GM21367 (cell line): ENCODE results near the gene KDSR.
"Not testable (repeated sequence)": the region's sequence is repeated elsewhere in the genome, so short reads cannot be mapped to it uniquely, and the experiment has no call there.

Experiments
- ATAC-seq: cut with Tn5 transposase; IDR thresholded peaks from one replicate; pipeline ENCODE4 v1.9.1; 2021; ENCODE audit not compliant: unreplicated experiment

The KDSR gene

DNA sequence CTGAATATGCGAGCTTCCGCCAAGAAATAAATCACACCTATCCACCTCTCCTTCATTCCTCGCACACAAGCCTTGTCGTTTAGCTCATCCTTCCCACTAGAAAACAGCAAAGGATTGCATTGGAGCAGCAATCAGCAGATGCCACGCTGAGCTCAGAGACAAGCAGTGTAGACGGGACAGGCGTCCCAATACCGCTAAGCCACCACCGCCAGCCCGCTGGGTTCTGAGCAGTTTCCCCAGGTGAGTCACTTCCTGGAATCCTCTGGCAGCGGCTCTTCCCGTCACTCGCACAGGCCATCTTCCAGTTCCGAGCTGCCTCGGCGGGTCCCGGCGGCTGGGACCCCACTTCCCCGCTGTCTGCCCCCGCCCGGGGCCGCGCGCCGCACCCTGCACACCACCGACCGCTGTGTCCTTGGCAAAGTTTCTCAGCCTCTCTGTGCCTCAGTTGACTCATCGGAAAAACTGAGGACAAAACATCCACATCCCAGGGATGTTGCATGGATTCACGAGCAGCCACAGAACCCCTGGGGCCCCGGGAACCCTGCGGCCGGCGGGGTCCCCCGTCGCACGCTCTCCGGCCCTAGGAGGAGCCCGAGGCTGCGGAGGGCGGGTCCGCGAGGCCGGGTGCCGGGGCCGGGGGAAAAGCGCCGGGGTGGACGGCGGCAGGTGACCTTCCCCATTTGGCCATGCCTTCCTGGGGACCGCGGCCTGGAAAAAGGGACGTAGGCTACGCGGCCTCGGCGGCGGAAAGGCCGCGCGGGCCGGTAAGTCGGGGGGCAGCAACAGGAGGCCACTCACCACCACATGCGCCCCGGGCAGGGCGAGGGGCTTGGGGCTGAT is 573 bp downstream of the KDSR start:
- peak; percentile 25 for ATAC-seq

DNA sequence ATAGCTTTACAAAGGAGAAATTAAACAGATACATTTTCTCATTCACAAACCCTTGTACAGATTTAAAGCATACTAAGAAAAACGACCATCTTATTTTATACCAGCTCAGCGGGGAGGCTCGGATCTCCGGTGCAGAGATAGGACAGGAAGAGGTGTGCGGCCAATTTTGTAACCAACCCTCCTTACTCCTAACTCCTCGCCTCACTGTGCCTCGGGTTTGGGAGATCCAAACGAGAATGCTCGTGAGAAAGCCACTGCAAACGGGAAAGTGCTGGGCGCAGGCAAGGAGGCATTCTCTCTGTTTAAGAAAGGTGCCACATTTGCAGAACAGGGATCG is 1.2 kb downstream of the KDSR start:
- no peak for ATAC-seq

DNA sequence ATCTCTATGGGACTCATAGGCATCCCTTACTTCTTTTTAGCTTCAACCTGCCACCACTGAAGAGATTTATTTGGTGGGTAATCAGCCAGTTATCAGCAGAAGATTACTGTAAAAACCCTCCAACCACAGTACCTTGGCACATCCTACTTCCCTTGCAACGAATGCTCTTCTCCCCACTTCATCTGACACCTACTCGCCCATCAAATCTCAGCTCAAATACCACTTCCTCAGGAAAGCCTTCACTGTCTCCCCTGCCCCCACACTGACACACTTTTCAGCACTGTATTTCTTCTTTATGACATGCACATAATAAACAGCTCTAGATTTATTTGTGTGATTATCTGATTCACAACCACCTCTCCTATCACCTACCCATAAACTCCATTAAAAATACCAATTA is 3.1 kb downstream of the KDSR start:
- no peak for ATAC-seq

DNA sequence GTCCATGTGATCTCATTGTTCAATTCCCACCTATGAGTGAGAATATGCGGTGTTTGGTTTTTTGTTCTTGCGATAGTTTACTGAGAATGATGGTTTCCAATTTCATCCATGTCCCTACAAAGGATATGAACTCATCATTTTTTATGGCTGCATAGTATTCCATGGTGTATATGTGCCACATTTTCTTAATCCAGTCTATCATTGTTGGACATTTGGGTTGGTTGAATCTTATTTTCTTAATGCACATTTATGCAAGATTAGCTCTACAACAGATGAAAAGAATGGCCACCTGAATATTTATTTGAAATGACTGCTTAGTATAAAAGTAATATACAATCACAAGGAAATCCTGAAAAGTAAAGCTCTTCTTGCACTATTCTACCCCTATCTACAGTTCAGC is 3.6 kb downstream of the KDSR start:
- ATAC-seq: not testable (repeated sequence)

DNA sequence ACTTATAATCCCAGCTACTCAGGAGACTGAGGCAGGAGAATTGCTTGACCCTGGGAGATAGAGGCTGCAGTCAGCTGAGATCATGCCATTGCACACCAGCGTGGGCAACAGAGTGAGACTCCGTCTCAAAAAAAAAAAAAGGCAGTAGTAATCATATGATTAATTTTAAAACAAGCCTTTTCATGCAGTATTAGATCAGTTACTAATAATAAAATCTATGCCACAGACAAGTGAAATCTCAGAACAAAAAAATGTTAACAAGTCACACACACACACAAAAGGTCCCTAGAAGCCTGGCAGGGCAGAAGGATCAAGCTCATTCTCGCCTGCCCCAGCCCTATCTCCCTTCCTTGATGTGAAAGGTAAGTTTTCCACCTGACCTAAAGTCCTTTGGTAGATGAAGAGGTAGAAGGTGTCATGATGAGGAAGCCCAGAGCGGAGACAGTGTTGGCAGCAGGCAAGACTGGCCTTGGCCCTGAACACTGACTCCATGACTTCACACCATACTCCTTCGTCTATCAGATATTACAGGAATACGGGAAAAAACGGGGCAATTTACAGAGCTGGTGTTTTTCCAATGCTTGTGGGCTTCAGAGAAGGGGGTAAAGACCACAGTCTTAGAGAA is 10.6 kb downstream of the KDSR start:
- no peak for ATAC-seq

DNA sequence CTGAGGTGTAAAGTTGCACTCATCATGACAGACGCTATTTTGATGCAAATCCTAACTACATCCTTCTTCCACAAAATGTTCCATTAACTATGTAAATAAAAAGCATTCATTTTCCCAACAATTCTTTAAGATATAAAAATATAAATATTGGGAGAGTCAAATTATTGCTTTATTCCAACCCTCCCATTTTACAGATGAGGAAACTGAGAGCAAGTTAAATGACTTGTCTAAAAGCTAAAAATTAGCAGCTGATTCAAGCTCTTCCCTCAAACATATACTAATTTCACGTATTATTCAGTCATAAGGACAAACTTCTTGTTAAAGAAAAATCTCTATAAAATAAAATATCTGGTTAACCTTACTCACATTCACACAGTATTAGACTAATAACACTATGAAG is 16.8 kb downstream of the KDSR start:
- no peak for ATAC-seq

DNA sequence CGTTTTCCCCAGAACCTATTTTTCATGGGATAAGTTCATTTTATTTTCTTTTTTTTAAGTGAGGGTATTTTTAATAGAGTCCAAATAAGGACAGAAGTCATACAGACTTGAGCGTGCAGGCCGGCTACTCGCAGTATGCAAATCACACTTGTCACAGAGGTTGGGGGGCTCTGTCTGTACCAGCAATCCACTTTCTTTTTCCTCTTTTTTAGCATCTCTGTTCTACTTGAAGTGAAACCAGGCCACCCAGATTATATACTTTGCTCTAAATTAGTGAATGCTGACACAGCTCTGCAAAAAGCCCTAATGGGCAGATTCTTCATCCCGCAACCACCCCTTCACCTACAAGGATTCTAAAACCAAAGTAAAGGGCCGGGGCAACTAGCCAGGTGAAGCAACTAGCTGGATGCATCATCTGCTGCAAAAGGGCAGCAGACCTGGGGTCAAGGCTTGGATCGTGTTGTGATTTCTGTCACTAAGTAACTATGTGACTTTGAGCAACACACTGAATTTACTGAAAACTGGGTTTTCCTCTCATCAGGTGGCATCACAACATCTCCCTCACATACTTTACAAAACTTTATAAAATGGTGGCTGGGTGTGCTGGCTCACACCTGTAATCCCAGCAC is 18.4 kb downstream of the KDSR start:
- ATAC-seq: no peak

DNA sequence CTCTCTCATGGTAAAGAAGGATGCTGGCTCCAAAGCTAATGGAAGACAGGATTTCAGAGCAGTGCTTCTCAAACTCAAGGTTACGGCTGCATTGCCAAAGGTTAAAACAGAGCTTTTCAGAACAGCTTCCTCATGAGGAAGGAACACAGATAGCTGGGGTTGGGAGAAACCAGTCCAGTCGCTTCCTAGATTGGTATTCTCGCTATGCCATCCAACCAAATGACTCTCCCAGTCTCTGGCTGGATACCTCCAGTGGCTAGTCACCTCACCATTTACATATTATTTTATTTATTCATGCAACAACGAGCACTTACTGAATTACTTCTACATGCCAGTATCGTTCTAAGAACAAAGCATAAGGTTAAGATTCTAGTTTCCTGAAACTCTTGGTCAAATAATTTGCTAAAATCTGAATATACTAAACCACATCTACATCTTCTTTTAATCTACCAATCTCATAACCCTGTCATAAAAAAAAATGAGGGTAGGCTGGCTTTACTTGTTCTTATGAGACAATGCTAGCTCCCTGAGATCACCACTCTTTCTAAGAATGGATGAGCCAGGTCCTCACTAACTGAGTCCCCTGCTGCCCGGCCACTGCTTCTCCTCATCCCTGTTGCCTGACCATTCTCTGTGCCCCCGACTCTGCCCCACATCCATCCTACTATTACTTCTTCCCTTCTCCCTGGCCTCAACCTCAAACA is 20.4 kb downstream of the KDSR start:
- ATAC-seq: no peak

DNA sequence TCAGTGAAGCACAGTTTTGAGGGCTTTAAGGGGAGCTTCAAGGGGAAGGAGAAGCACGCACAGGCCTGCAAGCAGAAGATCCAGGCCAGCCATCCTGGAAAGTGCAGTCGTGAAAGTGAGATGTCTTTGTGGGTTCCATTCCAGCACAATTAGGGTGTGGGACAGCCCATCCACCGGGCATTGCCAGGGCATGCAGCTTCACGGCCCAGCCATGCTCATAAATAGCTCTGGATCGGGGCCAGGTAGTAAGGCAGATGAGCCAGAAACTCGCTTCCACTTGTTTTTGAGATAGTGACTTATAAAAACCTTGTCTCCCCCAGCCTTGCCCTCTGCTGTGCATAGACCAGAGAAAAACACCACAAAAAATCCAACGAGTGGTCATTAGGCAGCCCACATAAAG is 21.0 kb downstream of the KDSR start:
- no peak for ATAC-seq

DNA sequence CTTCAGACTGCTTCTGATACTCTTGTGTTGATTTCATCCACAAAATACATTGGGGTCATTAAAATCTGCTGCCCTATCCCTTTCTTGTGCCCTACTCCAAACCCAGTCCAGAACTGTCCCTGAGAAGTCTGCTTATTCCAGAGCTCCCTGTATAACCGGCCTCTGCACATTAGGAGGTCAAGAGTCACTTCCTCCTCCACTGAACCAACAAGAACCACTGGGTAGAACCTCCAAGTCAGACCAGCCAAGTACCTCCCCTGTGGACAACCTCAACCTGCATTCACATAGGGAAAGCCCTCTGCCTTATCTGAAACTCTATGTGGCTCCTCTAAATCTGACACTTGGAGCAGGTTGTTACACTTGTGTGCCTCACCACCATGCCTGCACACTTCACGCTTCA is 22.1 kb downstream of the KDSR start:
- no peak for ATAC-seq

DNA sequence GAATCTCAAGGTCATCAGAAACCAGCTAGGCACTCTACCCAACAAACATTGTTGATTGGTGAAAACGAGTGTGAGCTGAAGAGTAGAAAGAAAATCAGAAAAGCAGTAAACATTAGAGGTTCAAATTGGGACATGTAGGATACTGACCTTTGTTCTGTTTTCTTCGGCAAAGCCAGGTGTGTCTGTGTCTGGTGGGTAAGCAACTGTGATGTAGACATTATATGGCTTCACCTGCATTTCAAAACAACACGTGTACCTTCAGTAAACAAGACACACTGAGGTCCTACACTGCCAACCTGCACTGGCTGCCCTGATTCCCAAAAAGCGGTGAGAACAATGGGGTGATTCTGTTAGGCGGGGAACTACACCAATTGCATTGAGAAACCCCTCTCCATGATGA is 22.7 kb downstream of the KDSR start:
- no peak for ATAC-seq

DNA sequence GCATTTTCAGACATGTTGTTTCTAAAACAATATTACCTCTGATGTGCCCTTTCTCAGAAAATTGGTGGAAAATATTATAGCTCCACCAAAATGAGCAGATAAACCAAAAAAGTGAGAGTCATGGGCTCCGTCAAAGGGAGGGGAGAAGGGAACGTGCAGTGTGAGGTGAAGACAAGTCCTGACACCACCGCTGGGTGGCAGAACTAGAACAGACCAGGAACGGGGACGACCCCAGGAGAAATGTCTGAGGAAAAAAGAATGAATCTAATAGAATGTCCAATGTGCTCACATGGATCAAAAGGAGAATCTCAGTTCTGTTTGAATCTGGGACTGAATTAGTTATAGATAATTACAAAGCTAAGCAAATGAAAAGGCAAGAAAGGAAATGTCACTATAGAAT is 24.8 kb downstream of the KDSR start:
- peak; percentile 56 for ATAC-seq

DNA sequence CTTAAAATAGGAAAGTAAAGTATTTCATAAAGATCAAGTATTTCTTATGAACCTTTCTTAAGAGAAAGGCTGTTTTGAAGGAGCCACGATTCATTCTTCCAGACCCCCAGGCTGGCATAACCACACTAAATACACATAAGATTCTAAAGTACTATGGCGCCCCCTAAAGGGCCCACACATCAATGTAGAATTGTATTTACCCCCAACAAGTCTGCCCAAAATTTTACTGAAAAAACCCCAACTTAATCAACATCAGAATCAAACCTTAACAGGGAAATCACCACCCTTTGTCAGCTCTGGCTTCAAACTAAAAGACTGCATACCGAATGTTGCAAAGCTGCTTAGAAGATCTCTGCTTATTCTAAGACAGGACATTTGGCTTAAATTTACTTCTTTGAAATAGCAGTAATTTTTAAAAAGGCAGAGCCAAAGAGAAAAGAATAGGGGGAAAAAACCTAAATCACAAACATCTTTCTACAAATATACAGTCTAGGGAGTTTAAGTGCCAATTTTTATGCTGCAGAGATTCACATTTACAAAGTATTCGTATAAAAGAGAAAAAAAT is 27.0 kb downstream of the KDSR start:
- ATAC-seq: no peak

DNA sequence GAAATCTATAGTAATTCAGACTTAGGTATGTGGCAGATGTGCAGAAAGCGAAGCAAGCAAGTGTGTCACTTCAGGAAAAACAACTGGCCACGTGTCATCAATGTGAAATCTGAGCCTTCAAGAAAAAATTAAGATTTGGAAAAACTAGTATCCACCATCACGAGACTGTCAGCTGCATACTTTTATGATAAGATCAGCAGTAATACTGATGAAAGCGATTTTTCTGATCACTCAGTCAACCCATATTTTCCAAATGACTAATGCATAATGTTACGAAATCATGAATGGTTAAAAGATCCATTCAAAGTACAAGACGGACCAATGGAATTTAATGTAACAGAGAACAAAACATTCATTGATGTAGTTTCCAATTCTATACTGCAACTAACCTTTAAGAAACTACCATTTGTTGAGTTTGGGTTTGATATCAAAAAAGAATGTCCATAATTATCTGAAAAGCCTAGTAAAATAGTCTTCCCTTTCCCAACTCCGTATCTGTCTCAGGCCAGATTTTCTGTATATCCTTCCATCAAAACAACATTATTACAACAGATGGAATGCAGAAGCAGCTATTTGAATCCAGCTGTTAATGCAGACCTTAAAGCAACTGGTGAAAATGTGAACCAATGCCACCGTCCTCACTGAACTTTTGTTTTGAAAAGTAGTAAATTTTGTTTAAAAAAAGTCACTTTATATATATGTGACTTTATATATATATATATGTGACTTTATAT is 30.5 kb downstream of the KDSR start:
- no peak for ATAC-seq

DNA sequence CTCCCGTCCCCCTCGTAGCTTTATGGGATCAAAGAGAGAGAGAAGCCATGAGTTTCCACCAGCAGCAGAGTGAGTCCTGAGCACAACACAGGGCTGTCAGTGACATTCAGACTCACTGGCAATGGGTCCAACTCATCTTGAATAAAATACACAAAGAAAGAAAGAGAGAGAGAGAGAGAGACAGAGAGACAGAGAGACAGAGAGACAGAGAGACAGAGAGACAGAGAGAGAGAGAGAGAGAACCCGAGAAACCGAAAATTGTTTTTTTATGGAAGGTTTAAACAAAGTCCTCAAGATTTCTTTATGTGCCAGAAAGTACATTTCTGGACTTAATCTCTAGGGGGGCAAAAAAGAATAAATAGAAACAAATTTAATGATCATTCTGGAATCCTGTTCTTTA is 35.9 kb downstream of the KDSR start:
- no peak for ATAC-seq

DNA sequence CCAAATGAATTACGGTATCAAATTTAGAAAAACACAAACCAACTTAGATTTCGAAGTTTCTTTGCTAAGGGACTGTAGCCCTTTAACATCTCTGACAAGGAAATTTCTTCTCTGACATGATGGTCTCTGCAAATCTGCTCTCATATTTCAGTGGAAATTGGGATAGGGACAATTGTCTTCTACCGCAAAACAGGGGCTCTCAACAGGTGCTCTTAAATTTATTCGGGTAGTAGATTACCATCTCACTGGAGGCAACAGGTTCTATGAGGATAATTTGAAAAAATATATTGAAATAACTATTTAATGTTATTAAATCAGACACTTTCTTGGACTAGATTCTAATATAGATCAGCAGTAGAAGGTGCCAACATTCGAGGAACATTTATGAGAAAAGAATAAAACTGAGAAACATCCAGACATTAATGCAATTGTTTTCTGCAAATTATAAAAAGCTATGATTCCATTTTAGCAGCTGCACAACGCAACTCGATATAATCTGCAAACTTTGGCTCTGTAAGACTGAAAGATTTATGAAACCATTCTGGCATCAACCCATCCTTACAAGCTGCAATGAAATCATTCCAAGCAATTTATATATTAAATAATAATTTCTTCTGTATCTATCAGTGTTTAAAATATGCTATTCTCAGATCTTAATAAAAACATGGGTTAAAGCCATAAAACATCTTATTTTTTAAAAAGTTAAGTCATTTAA is 37.4 kb downstream of the KDSR start:
- ATAC-seq: no peak

DNA sequence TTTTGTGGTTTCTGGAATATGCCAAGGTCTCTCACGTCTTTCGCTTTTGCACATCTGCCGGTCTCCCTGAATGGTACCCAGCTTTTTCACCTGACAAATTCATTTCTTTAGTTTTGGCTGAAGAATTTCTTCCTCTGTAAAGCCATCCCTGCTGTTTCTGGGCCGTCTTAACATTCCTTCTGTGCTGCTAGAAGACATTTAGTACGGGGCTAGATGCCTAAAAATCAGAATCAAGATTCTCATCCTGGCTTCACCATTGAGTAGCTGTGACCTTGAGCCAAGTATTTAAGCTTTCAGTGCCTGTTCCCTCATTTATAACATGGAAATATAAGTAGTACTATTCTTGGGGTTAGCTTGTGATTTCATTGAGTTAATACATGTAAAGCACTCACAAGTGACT is 41.0 kb downstream of the KDSR start:
- ATAC-seq: no peak

DNA sequence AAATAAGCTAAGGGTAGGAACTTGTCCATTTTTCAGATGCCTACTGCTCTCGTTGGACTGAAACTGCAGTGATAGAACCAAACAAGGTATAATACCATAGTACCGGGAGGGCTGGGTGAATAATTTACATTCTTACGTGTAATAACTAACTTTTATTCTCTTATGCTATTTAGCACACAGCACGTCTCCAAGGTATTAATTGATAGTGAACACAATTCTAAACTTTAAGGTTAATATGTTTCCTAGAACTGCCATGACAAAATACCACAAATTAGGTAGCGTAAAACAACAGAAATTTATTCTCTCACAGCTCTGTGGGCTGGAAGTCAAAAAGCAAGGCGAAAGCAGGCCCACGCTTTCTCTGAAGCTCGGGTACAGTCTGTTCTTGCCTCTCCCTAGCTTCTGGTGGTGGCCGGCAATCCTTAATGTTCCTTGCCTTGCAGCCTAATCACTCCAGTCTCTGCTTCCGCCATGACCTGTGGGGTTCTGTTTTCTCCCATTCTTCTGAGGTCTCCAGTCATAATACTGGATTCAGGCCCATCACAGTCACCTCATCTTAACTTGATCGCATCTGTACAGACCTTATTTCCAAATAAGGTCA is 41.8 kb downstream of the KDSR start:
- ATAC-seq: no peak

DNA sequence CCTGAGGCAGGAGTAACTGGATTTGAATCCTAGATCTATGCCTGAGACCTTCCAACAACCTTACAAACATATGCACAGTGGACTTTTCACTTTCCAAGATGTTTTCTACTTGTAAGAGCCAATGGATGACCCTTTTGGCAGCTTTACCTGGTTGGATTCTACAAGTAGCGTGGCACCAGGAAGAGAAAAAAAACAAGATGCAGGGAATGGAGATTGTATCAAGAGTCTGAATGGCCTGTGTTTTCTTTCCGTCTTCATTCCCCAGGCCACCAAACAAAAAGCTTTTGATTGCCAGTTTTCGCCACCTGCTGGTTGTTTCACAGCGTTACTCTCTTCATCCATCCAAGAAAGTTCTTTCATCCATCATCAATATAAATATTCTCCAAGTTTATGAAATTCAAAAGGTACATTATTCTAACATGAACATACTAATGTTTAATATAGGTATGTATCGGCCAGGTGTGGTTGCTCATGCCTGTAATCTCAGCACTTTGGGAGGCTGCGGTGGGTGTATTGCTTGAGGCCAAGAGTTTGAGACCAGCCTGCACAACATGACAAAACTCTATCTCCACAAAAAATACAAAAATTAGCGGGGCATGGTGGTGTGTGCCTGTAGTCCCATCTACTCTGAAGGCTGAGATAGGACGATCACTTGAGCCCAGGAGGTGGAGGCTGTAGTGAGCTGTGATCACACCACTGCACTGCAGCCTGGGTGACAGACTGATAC is 43.9 kb downstream of the KDSR start:
- ATAC-seq: no peak
